Measurements from ENCODE around the gene FN3K.

Gene FN3K

DNA sequence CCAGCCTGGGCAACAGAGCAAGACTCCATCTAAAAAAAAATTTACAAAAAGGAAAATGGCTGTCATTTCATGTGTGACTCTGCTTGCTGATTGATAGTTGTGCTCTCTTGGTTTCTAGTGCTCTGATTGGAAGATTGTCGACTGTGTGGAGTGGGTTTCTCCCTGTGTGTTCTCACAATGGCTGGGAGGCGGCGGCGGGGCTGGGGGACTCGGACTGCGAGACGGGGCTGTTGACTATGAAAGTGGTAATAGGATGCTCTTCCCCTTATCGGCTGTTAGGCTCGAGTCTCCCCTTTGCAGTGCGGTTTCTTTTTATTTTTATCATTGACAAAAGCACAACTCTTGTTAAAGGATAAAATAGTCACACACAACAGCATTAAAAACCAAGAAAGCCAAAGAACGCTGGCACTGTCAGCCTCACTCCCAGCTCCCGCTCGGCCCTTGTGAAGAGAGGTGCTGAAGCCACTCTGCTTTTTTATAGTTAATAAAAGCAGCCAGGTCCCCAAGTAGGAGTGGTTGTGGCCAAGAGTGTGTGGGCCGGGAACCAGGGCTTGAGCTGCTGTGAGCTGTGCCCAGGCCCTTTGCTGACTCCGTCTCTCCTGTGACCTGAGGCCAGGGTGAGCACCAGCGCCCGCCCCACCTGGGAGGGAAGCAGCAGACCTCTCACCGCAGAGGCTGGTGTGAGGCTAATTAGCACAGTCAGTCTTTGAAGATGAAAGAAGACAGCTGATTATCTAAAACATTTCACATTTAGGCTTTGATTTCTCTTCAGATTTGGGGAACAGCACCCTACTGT, 53.0 kb downstream of the FN3K start:
- no peak for DNase-seq (ENCODE audit: low spot score)
- TF ChIP-seq, protein P1, sequence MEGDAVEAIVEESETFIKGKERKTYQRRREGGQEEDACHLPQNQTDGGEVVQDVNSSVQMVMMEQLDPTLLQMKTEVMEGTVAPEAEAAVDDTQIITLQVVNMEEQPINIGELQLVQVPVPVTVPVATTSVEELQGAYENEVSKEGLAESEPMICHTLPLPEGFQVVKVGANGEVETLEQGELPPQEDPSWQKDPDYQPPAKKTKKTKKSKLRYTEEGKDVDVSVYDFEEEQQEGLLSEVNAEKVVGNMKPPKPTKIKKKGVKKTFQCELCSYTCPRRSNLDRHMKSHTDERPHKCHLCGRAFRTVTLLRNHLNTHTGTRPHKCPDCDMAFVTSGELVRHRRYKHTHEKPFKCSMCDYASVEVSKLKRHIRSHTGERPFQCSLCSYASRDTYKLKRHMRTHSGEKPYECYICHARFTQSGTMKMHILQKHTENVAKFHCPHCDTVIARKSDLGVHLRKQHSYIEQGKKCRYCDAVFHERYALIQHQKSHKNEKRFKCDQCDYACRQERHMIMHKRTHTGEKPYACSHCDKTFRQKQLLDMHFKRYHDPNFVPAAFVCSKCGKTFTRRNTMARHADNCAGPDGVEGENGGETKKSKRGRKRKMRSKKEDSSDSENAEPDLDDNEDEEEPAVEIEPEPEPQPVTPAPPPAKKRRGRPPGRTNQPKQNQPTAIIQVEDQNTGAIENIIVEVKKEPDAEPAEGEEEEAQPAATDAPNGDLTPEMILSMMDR (IDR thresholded peaks at IDR 0.05; ENCODE audit: borderline replicate concordance, control extremely low read depth, extremely low read depth, insufficient read depth, missing control alignments): no peak
- in situ Hi-C loops (cut with MboI; ENCODE audit: low sequenced_read_pairs, unreplicated experiment): loop anchor here (10.0 kb wide), 1 partner anchor 136 kb away; no protein-coding TSS in a partner anchor

DNA sequence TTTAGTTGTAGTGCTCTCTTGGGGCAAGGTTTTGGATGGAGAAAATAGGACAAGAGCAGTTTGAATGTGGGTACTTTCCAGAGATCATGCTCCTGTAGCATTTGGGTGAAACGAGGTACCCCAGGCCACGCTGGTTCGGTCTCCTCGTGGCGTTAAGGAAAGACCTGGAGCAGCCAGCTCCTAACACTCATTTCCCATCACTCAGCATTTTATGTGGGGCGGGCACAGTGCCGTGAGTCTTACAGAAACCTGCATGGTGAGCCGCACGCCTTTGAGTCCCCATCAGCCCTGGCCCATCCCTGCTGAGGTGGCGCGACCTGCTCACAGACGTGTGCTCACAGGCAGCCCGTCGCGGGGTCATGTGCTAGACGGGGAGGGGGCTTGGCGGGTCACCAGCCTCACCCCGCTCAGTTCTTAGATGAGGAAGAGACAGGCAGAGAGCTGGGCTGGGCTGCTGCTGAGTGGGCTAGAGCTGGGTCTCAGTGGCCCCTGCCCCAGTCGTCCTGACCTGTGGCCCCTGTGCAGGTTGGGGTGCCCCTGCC, 53.7 kb downstream of the FN3K start:
- DNase-seq (ENCODE audit: low spot score): no peak
- TF ChIP-seq, protein P1 (IDR thresholded peaks at IDR 0.05; ENCODE audit: borderline replicate concordance, control extremely low read depth, extremely low read depth, insufficient read depth, missing control alignments): no peak
- in situ Hi-C loops (cut with MboI; ENCODE audit: low sequenced_read_pairs, unreplicated experiment): loop anchor here (10.0 kb wide), 1 partner anchor 136 kb away; no protein-coding TSS in a partner anchor

DNA sequence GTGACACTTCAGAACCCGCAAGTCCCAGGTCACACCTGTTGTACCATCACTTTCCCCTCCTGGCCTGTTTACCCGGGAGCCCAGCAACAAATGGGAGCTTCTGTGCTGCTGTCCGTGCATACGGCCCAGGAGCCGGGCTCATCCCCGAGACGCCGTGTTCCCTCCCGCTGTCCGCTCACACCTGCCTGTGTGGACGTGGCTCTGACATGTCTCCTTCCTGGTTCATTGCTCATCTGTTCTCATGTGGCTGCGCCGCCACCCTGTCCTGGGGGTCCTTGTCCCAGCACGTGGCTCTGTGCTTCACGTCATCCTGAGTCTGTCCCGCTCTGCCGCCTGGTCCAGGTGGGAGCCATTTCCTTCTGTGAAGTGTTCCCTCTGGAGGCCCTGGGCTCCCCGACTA, 54.4 kb downstream of the FN3K start:
- TF ChIP-seq, protein P1 (IDR thresholded peaks at IDR 0.05; ENCODE audit: borderline replicate concordance, control extremely low read depth, extremely low read depth, insufficient read depth, missing control alignments): no peak
- in situ Hi-C loops (cut with MboI; ENCODE audit: low sequenced_read_pairs, unreplicated experiment): loop anchor here (10.0 kb wide), 1 partner anchor 135 kb away; no protein-coding TSS in a partner anchor
- DNase-seq (ENCODE audit: low spot score): no peak

DNA sequence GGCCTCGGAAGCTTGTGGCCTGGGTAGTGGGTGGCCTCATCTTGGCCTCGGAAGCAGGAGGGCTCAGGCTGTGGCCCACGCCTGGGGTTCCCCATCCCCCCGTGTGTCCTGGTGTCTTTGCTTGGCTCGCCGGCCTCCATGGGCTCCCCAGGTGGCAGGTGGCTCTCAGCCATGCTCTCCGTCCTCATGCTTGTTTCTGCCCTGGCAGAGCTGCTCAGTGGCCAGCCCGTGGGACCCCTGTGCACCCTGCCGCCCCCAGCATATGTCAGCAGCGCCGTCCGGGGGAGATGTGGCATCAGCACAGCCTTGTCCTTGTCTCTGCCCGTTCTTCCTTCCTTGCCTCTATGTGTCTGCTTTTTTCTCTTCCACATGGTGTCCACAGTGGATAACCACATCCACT, 55.0 kb downstream of the FN3K start:
- TF ChIP-seq, protein P1 (IDR thresholded peaks at IDR 0.05; ENCODE audit: borderline replicate concordance, control extremely low read depth, extremely low read depth, insufficient read depth, missing control alignments): no peak
- DNase-seq (ENCODE audit: low spot score): no peak
- in situ Hi-C loops (cut with MboI; ENCODE audit: low sequenced_read_pairs, unreplicated experiment): no loop called here

DNA sequence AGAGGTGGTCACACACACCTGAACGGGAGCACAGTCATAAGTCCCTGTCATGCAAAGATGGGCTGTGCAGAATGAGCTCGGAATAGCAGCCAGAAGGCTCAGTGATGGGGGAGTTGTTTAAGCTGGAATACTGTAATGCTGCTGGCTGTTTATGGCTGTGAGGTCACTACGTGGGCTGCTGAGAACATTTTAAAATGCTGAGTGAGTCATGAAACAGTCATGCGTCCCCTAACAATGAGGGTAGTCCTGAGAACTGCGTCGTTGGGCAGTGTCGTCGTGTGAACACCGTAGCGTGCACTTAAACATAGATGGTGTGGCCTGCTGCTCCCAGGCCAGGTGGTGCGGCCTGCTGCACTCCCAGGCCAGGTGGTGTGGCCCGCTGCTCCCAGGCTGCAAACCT, 56.1 kb downstream of the FN3K start:
- DNase-seq (ENCODE audit: low spot score): no peak
- in situ Hi-C loops (cut with MboI; ENCODE audit: low sequenced_read_pairs, unreplicated experiment): no loop called here
- TF ChIP-seq, protein P1 (IDR thresholded peaks at IDR 0.05; ENCODE audit: borderline replicate concordance, control extremely low read depth, extremely low read depth, insufficient read depth, missing control alignments): no peak

DNA sequence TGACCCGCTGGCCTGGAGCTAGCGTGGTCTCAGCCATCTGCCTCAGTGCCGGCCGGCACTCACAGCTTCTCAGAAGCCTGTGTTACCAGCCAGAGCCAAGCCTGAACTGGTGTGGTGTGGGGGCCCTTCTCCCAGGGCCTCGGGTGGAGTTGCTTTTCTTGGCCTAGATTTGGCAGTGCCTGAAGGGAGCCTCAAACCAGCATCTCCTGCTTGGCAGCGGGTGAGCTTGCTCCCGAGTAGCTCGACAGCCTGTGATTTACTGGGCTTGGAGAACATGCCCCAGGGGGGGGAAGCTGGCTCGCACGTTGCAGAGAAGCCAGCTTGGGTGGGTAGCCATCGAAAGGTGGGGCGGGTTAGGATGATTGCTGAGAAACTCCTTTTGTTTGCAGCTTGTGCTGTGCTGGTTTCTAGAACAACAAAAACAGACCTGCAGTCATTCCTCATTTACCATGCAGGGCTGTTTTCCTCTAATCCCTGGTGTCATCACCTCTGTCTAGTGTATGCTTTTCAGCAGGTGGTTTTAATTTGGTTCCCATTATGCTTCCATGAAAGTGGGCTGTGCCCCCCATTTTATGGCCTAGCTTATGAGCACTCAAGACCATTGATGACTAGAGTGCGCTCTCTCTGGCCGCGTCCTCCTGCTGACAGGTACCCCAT, 58.7 kb downstream of the FN3K start:
- TF ChIP-seq, protein P1 (IDR thresholded peaks at IDR 0.05; ENCODE audit: borderline replicate concordance, control extremely low read depth, extremely low read depth, insufficient read depth, missing control alignments): no peak
- no peak for DNase-seq (ENCODE audit: low spot score)
- in situ Hi-C loops (cut with MboI; ENCODE audit: low sequenced_read_pairs, unreplicated experiment): no loop called here

All from GM13976 (cell line).